Smooth muscle cell (in vitro differentiated cells): ENCODE data around the gene MYO10. TPM values are rescaled to one million over a fixed set of nuclear protein-coding genes. Genes with fewer than 3 reads are reported as not detected.

ENCODE experiments used
- DNase-seq: peaks from one replicate; lab custom pipeline; 2025; ENCODE audit not compliant: unreplicated experiment; lab: John Stamatoyannopoulos, UW
- H2AFZ ChIP-seq: fragments of 200-600 bp; sonication (generic); 2 replicates; pipeline ENCODE4 v1.6.0; 2016; ENCODE audit warnings: antibody characterized with exemption, low read depth, mild to moderate bottlenecking
- H3F3A ChIP-seq: fragments of 200-600 bp; sonication (generic); 2 replicates; pipeline ENCODE4 v1.6.0; 2017; ENCODE audit warnings: antibody characterized with exemption, low read depth
- H3K27ac ChIP-seq: fragments of 200-600 bp; sonication (generic); 2 replicates; pipeline ENCODE4 v1.5.1; 2016; ENCODE audit warnings: low read depth, mild to moderate bottlenecking
- H3K27me3 ChIP-seq: fragments of 200-600 bp; sonication (generic); 2 replicates; pipeline ENCODE4 v1.6.1; 2016; ENCODE audit warnings: low read depth, mild to moderate bottlenecking
- H3K36me3 ChIP-seq: fragments of 200-600 bp; sonication (generic); 2 replicates; pipeline ENCODE4 v1.5.1; 2016; ENCODE audit warnings: low read depth
- H3K4me1 ChIP-seq: fragments of 200-600 bp; sonication (generic); 2 replicates; pipeline ENCODE4 v1.5.1; 2016; ENCODE audit warnings: low read depth
- H3K4me2 ChIP-seq: fragments of 200-600 bp; sonication (generic); 2 replicates; pipeline ENCODE4 v1.6.0; 2016; ENCODE audit warnings: mild to moderate bottlenecking
- H3K4me3 ChIP-seq: fragments of 200-600 bp; sonication (generic); 2 replicates; pipeline ENCODE4 v1.5.1; 2016; ENCODE audit warnings: mild to moderate bottlenecking
- H3K79me2 ChIP-seq: fragments of 200-600 bp; sonication (generic); 2 replicates; pipeline ENCODE4 v1.6.0; 2016; ENCODE audit warnings: low read depth, mild to moderate bottlenecking
- H3K9ac ChIP-seq: fragments of 200-600 bp; sonication (generic); 2 replicates; pipeline ENCODE4 v1.6.0; 2016; ENCODE audit warnings: low read depth
- H3K9me3 ChIP-seq: fragments of 200-600 bp; sonication (generic); replicated peaks from 2 replicates; pipeline ENCODE4 v1.5.1; 2016; ENCODE audit warnings: low read depth
- H4K20me1 ChIP-seq: fragments of 200-600 bp; sonication (generic); 2 replicates; pipeline ENCODE4 v1.6.0; 2016; ENCODE audit warnings: low read depth
- CTCF ChIP-seq: fragments of 200-600 bp; sonication (generic); IDR thresholded peaks from 2 replicates; pipeline ENCODE4 v1.5.1; 2017; ENCODE audit warnings: borderline replicate concordance, mild to moderate bottlenecking, antibody characterized with exemption; ENCODE audit not compliant: insufficient read depth, poor library complexity, severe bottlenecking
- WGBS: methylation state at CpG from one replicate; pipeline ENCODE4 v1.1.7; 2016; ENCODE audit warnings: low lambda C conversion rate; 5-methylcytosine and 5-hydroxymethylcytosine counted together
- polyA plus RNA-seq: library from polyadenylated mRNA; unstranded; fragments of >200 nt; fragmentation: Nextera tagmentation; extraction: Ambion mirVana; gene quantifications from 2 replicates; pipeline ENCODE4 v1.2.1, GENCODE V29; 2016
- total RNA-seq: library from RNA; depleted of rRNA; stranded (reverse); fragments of >200 nt; gene quantifications from 2 replicates; pipeline ENCODE4 v1.2.3, GENCODE V29; 2014

Gene MYO10
- total and polyA plus RNA-seq, 2 experiments from 2014 or later: 76.4 to 96.8 TPM

DNA sequence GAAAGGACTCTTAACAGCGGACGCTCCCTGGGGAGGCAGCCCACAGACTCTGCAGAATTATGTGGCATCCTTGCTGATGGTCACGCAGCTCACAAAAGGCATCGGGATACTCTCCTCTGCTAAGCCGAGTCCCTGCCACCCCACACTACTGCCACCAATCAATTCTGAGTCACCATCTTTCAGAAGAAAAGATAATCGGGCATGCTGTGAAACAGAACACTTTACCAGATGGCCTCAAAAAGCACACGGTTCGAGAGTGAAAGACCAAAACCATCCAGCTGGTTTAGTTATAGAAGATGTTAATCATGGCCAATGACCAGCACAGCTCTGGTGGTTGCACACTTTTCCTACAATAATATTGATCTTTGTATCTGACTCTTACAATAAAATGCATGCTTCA, 136.3 kb downstream of the MYO10 start:
- Histone ChIP-seq H3K4me2 (peak overlapping the region; percentile 25), H2AFZ (no peak overlapping the region), H3K27me3 (no peaks in the 10 kb centered on the region), H3K4me3 (no peak overlapping the region), H3K4me1 (peaks cover 11% of the 10 kb centered on the region), H3K9ac (no peak overlapping the region), H3K36me3 (no peaks in the 10 kb centered on the region), H3K9me3 (no peaks in the 10 kb centered on the region), H3F3A (peaks cover 6% of the 10 kb centered on the region), H3K79me2 (peaks cover 83% of the 10 kb centered on the region), H4K20me1 (peaks cover 100% of the 10 kb centered on the region), H3K27ac (no peak overlapping the region)
- TF ChIP-seq CTCF: no peak
- no peak for DNase-seq
- 45% methylated on average over 8 of the region's 8 CpGs for WGBS

GRCh38 chr5:16797951-16798350, 138.1 kb downstream of the MYO10 start:
- Histone ChIP-seq H3K27ac (no peak overlapping the region), H3K4me2 (no peak overlapping the region), H3K9ac (no peak overlapping the region), H3K27me3 (no peaks in the 10 kb centered on the region), H2AFZ (no peak overlapping the region), H3K4me3 (no peak overlapping the region), H3K4me1 (peaks cover 11% of the 10 kb centered on the region), H3K36me3 (no peaks in the 10 kb centered on the region), H3K9me3 (no peaks in the 10 kb centered on the region), H3F3A (peaks cover 6% of the 10 kb centered on the region), H3K79me2 (peaks cover 81% of the 10 kb centered on the region), H4K20me1 (peaks cover 100% of the 10 kb centered on the region)
- TF ChIP-seq CTCF: no peak
- DNase-seq: no peak
- 94% methylated on average over 2 of the region's 2 CpGs for WGBS

- no peak overlapping the region for H3K4me2 ChIP-seq
- no peak overlapping the region for H3K27ac ChIP-seq
- no peak for TF ChIP-seq CTCF
- peaks cover 11% of the 10 kb centered on the region for H3K4me1 ChIP-seq
- no peak overlapping the region for H3K4me3 ChIP-seq
- H3K79me2 ChIP-seq: peaks cover 63% of the 10 kb centered on the region
- 95% methylated on average over 23 of the region's 23 CpGs for WGBS
- DNase-seq: no peak
- H3F3A ChIP-seq: peaks cover 6% of the 10 kb centered on the region
- no peak overlapping the region for H3K9ac ChIP-seq
- no peaks in the 10 kb centered on the region for H3K36me3 ChIP-seq
- no peak overlapping the region for H2AFZ ChIP-seq
- H3K27me3 ChIP-seq: no peaks in the 10 kb centered on the region
- H3K9me3 ChIP-seq: no peaks in the 10 kb centered on the region
- H4K20me1 ChIP-seq: peaks cover 100% of the 10 kb centered on the region
Measured at GRCh38 chr5:16794269-16794913, 141.7 kb downstream of the MYO10 start.

- Histone ChIP-seq H3K4me2 (no peak overlapping the region), H3K27ac (no peak overlapping the region), H3K27me3 (no peaks in the 10 kb centered on the region), H3K9me3 (no peaks in the 10 kb centered on the region), H4K20me1 (peaks cover 100% of the 10 kb centered on the region), H2AFZ (no peak overlapping the region), H3K79me2 (peaks cover 62% of the 10 kb centered on the region), H3K36me3 (no peaks in the 10 kb centered on the region), H3K4me3 (no peak overlapping the region), H3K9ac (no peak overlapping the region), H3F3A (peaks cover 6% of the 10 kb centered on the region), H3K4me1 (peaks cover 11% of the 10 kb centered on the region)
- DNase-seq: no peak
- TF ChIP-seq CTCF: no peak
- WGBS: 87% methylated on average over 13 of the region's 13 CpGs
Measured at GRCh38 chr5:16792598-16793275, 143.4 kb downstream of the MYO10 start.
